ENCODE data around the gene STK11.

- TF ChIP-seq CTCF (IDR thresholded peaks at IDR 0.05; ENCODE audit: insufficient read depth, low read length) (no peak), GABPA (IDR thresholded peaks at IDR 0.05; ENCODE audit: low read depth) (no peak), POLR2AphosphoS5 (IDR thresholded peaks at IDR 0.05; ENCODE audit: low read depth) (no peak; the same call in 1 of the 2 replicates), REST (IDR thresholded peaks at IDR 0.05; ENCODE audit: insufficient replicate concordance, low read depth) (no peak), SPI1 (IDR thresholded peaks at IDR 0.05; ENCODE audit: borderline replicate concordance, low read depth) (peak; percentile 65; the same call in 1 of the 2 replicates)
These were observed 46.7 kb downstream of the STK11 start for GRCh38 chr19:1252221-1252820.

All from HL-60 (cell line).